B cell (primary cell): Measurements from ENCODE around the gene FAM240B. TPM values are rescaled to one million over a fixed set of nuclear protein-coding genes. Genes with fewer than 3 reads are reported as not detected.

Experiments used
- ATAC-seq: fragments of 200-7000 bp; cut with Tn5 transposase; one replicate; pipeline ENCODE4 v1.10.0; 2021; ENCODE audit warnings: low read depth, mild to moderate bottlenecking, moderate number of reproducible peaks, moderate library complexity
- CTCF ChIA-PET: fragments of 350-600 bp; sonication (Branson Sonifier 250); formaldehyde crosslinking; loops from one replicate; lab custom pipeline; 2021; ENCODE audit warnings: antibody characterized with exemption, inconsistent platforms; lab: Charles Lee
- POLR2A ChIA-PET: fragments of 350-600 bp; sonication (Branson Sonifier 250); formaldehyde crosslinking; loops from one replicate; lab custom pipeline; 2021; ENCODE audit warnings: antibody characterized with exemption; lab: Charles Lee
- DNase-seq: peaks from one replicate; pipeline ENCODE4 v3.0.0; 2013
- H2AFZ ChIP-seq: 2 replicates; pipeline ENCODE4 v1.6.1; 2012; ENCODE audit warnings: mild to moderate bottlenecking, low read depth, low read length; ENCODE audit not compliant: insufficient read depth, poor library complexity, severe bottlenecking
- H3K27ac ChIP-seq, 2 donors: 1 replicate in 1 of 2; 2 replicates in 1 of 2; pipeline ENCODE4 v1.5.1; 2012 to 2013; ENCODE audit warnings: low read length in 2 of 2, mild to moderate bottlenecking in 2 of 2, moderate library complexity in 1 of 2
- H3K27me3 ChIP-seq, 4 experiments: fragments of 200-600 bp in 1 of 4; sonication (generic) in 1 of 4; replicated peaks in 1 of 4; 1 replicate in 2 of 4; 2 replicates in 2 of 4; pipeline versions ENCODE4 v1.6.1 to v1.7.0; 2013 to 2016; ENCODE audit warnings: low read length in 3 of 4, mild to moderate bottlenecking in 2 of 4, mixed read lengths in 1 of 4, moderate library complexity in 1 of 4; ENCODE audit not compliant: insufficient read depth in 4 of 4, control insufficient read depth in 3 of 4; ENCODE audit errors: control extremely low read depth in 1 of 4
- H3K36me3 ChIP-seq, 2 experiments: replicated peaks in 1 of 2; 1 replicate in 1 of 2; 2 replicates in 1 of 2; pipeline versions ENCODE4 v1.6.1 to v1.7.1; 2013; ENCODE audit warnings: low read length in 1 of 2; ENCODE audit not compliant: insufficient read depth in 2 of 2, control insufficient read depth in 1 of 2; ENCODE audit errors: control extremely low read depth in 1 of 2, extremely low read depth in 1 of 2
- H3K4me1 ChIP-seq, 2 donors: fragments of 200-600 bp in 1 of 2; sonication (generic) in 1 of 2; 1 replicate in 1 of 2; 2 replicates in 1 of 2; pipeline versions ENCODE4 v1.5.1 to v1.6.1; 2013 to 2017; ENCODE audit warnings: low read length in 2 of 2; ENCODE audit not compliant: control insufficient read depth in 2 of 2, insufficient read depth in 2 of 2
- H3K4me2 ChIP-seq: replicated peaks from 2 replicates; pipeline ENCODE3; 2012; ENCODE audit warnings: mild to moderate bottlenecking, low read depth, low read length; ENCODE audit not compliant: poor library complexity, severe bottlenecking
- H3K4me3 ChIP-seq, 5 experiments: fragments of 200-600 bp in 1 of 5; sonication (generic) in 1 of 5; 1 replicate in 3 of 5; 2 replicates in 2 of 5; pipeline versions ENCODE4 v1.5.1 to v1.7.0; 2011 to 2016; ENCODE audit warnings: low read length in 4 of 5, mild to moderate bottlenecking in 4 of 5, low read depth in 2 of 5, control low read depth in 1 of 5, moderate library complexity in 1 of 5; ENCODE audit not compliant: insufficient read depth in 1 of 5; ENCODE audit errors: control extremely low read depth in 1 of 5, extremely low read depth in 1 of 5
- H3K79me2 ChIP-seq: fragments of 200-600 bp; sonication (generic); one replicate; pipeline ENCODE4 v1.6.0; 2016; ENCODE audit warnings: low read length; ENCODE audit not compliant: control insufficient read depth, insufficient read depth
- H3K9ac ChIP-seq: fragments of 200-600 bp; sonication (generic); 2 replicates; pipeline ENCODE4 v1.6.1; 2017; ENCODE audit warnings: mild to moderate bottlenecking, low read length, moderate library complexity
- H3K9me3 ChIP-seq, 3 donors: one replicate each; pipeline versions ENCODE4 v1.6.1 to v1.7.1; 2013; ENCODE audit warnings: low read length in 2 of 3; ENCODE audit not compliant: control insufficient read depth in 2 of 3, insufficient read depth in 1 of 3; ENCODE audit errors: control extremely low read depth in 1 of 3
- H4K20me1 ChIP-seq: 2 replicates; pipeline ENCODE4 v1.6.0; 2012; ENCODE audit warnings: mild to moderate bottlenecking, low read length; ENCODE audit not compliant: insufficient read depth, control insufficient read depth, poor library complexity, severe bottlenecking
- H3K27ac Mint-ChIP-seq: one replicate; pipeline ENCODE4 v1.8.0; 2021; ENCODE audit warnings: mixed read lengths
- H3K27me3 Mint-ChIP-seq: one replicate; pipeline ENCODE4 v1.8.0; 2021; ENCODE audit warnings: mixed read lengths
- H3K4me1 Mint-ChIP-seq: one replicate; pipeline ENCODE4 v1.8.0; 2021; ENCODE audit warnings: mixed read lengths
- H3K4me3 Mint-ChIP-seq: one replicate; pipeline ENCODE4 v1.8.0; 2021; ENCODE audit warnings: mixed read lengths
- H3K9me3 Mint-ChIP-seq: one replicate; pipeline ENCODE4 v1.8.0; 2022; ENCODE audit warnings: mixed read lengths; ENCODE audit not compliant: insufficient read depth
- CTCF ChIP-seq: fragments of 200-600 bp; IDR thresholded peaks from one replicate; pipeline ENCODE4 v1.8.0; 2022; ENCODE audit warnings: antibody characterized with exemption, mild to moderate bottlenecking
- EZH2 ChIP-seq: IDR thresholded peaks from 2 replicates; pipeline ENCODE4 v1.6.1; 2012; ENCODE audit warnings: borderline replicate concordance, low read depth, mild to moderate bottlenecking, moderate library complexity, low read length; ENCODE audit not compliant: insufficient read depth, poor library complexity, severe bottlenecking
- WGBS: methylation state at CpG from one replicate; pipeline ENCODE4 v1.1.5; 2013; ENCODE audit warnings: missing lambda C conversion rate; ENCODE audit not compliant: insufficient coverage; 5-methylcytosine and 5-hydroxymethylcytosine counted together
- intact Hi-C: fragments of 100-400 bp; cut with micrococcal nuclease; formaldehyde crosslinking; loops from one replicate; pipeline ENCODE4 v1.10.0; 2022
- polyA plus RNA-seq: library from polyadenylated mRNA; depleted of rRNA; stranded (reverse); fragments of >200 nt; gene quantifications from 2 replicates; pipeline ENCODE4 v1.2.3, GENCODE V29; 2012
- total RNA-seq, 2 donors: library from RNA; stranded (reverse); fragments of 120-200 nt in 1 of 2; gene quantifications; 1 replicate in 1 of 2; 2 replicates in 1 of 2; pipeline versions ENCODE4 v1.2.3 to v1.2.4, GENCODE V29; 2013 to 2022

Gene FAM240B
- total and polyA plus RNA-seq, 2 donors (not counting 1 experiment from before 2014, with no cell fraction given), result not detected

- H3K27me3 Mint-ChIP-seq, result peaks cover 2% of the 10 kb centered on the region
- intact Hi-C loops, result no loop called here
- H3K4me3 Mint-ChIP-seq, result no peak overlapping the region
- Histone ChIP-seq H3K36me3 (no peaks in the 10 kb centered on the region), H4K20me1 (no peaks in the 10 kb centered on the region), H3K79me2 (no peaks in the 10 kb centered on the region), H3K4me3 (no peak overlapping the region), H3K27me3 (peaks cover 0 to 4% (median 0%) of the 10 kb centered on the region in 4 experiments), H3K4me2 (no peak overlapping the region), H3K9ac (no peak overlapping the region), H3K4me1 (no peaks in the 10 kb centered on the region), H3K9me3 (peaks cover 0 to 7% (median 0%) of the 10 kb centered on the region in 3 donors), H3K27ac (no peak overlapping the region), H2AFZ (no peak overlapping the region)
- CTCF ChIA-PET, result no interaction called here
- TF ChIP-seq EZH2, result no peak
- no peak for TF ChIP-seq CTCF
- H3K9me3 Mint-ChIP-seq, result no peaks in the 10 kb centered on the region
- POLR2A ChIA-PET, result no interaction called here
- ATAC-seq (no peak), DNase-seq (no peak)
- H3K27ac Mint-ChIP-seq, result no peak overlapping the region
- H3K4me1 Mint-ChIP-seq, result no peaks in the 10 kb centered on the region
- WGBS, result 69% methylated on average over 4 of the region's 5 CpGs
These were observed 30.3 kb downstream of the FAM240B start for GRCh38 chr9:38689678-38690077.

GRCh38 chr9:38687992-38688391 lies 31.9 kb downstream of the FAM240B start:
- CTCF ChIA-PET, result no interaction called here
- DNase-seq (no peak), ATAC-seq (no peak)
- Histone ChIP-seq H3K4me1 (no peaks in the 10 kb centered on the region), H2AFZ (peak overlapping the region; percentile 22), H3K9me3 (peaks cover 0 to 3% (median 0%) of the 10 kb centered on the region in 3 donors), H4K20me1 (no peaks in the 10 kb centered on the region), H3K27me3 (peaks cover 0 to 4% (median 0%) of the 10 kb centered on the region in 4 experiments), H3K27ac (no peak overlapping the region), H3K36me3 (no peaks in the 10 kb centered on the region), H3K79me2 (no peaks in the 10 kb centered on the region), H3K9ac (no peak overlapping the region), H3K4me3 (no peak overlapping the region), H3K4me2 (no peak overlapping the region)
- 78% methylated on average over 5 of the region's 8 CpGs for WGBS
- H3K27ac Mint-ChIP-seq, result no peak overlapping the region
- POLR2A ChIA-PET, result no interaction called here
- H3K4me3 Mint-ChIP-seq, result no peak overlapping the region
- H3K27me3 Mint-ChIP-seq, result peaks cover 2% of the 10 kb centered on the region
- TF ChIP-seq CTCF, result no peak
- no peak for TF ChIP-seq EZH2
- H3K9me3 Mint-ChIP-seq, result no peaks in the 10 kb centered on the region
- intact Hi-C loops, result no loop called here
- H3K4me1 Mint-ChIP-seq, result no peaks in the 10 kb centered on the region
